ENCODE measurements around the gene CYGB.
A peak's percentile ranks its signal among the peaks of the same experiment; 100 is the strongest.

CYGB gene

DNA sequence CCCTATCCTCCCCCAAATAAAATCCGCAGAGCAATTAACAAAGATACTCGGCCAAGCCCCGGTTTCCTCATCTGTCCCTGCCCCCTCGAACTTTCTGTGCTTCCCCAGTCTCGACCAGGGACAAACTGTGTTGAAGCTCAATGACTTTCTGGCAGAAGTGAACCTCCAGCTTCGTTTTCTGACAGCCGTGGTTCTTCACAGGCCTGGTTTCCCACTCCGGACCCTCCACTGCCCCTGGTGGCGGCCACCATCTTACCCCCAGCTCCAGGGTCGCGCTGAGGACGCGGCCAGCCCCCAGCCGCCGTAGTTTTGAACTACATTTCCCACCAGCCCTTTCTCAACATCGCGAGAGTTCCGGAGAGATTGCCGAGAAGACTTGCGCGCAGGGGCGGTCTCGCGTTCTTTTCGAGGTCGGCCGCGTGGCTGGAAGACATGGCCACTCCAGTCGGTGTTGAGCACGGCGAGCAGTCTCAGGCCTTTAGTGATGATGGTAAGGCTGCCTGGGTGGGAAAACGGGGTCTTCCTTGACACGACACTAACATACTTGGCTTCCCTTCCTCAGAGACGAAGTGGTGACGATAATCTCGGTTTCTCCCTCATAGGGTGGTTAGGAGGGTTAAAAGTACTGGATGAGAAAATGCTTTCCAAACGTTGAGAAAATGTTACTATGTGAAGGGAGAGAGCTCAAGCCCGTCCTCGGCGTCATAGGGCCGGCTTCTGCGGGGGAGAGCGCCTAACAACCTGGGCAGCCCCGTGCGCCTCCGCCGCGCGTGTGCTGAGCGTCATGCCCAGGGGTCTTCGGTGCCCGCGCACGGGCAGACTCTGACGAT lies 20.1 kb upstream of the CYGB start:
- DNase-seq (ENCODE audit: low read depth) = peak; percentile 95
- TF ChIP-seq, protein P1, sequence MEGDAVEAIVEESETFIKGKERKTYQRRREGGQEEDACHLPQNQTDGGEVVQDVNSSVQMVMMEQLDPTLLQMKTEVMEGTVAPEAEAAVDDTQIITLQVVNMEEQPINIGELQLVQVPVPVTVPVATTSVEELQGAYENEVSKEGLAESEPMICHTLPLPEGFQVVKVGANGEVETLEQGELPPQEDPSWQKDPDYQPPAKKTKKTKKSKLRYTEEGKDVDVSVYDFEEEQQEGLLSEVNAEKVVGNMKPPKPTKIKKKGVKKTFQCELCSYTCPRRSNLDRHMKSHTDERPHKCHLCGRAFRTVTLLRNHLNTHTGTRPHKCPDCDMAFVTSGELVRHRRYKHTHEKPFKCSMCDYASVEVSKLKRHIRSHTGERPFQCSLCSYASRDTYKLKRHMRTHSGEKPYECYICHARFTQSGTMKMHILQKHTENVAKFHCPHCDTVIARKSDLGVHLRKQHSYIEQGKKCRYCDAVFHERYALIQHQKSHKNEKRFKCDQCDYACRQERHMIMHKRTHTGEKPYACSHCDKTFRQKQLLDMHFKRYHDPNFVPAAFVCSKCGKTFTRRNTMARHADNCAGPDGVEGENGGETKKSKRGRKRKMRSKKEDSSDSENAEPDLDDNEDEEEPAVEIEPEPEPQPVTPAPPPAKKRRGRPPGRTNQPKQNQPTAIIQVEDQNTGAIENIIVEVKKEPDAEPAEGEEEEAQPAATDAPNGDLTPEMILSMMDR (conservative IDR thresholded peaks at IDR 0.05; ENCODE audit: control insufficient read depth, insufficient read depth, low read depth, low read length) = peak; percentile 46
- H3K4me3 ChIP-seq (ENCODE audit: control insufficient read depth, low read depth, low read length) = peak overlapping the region; percentile 86

DNA sequence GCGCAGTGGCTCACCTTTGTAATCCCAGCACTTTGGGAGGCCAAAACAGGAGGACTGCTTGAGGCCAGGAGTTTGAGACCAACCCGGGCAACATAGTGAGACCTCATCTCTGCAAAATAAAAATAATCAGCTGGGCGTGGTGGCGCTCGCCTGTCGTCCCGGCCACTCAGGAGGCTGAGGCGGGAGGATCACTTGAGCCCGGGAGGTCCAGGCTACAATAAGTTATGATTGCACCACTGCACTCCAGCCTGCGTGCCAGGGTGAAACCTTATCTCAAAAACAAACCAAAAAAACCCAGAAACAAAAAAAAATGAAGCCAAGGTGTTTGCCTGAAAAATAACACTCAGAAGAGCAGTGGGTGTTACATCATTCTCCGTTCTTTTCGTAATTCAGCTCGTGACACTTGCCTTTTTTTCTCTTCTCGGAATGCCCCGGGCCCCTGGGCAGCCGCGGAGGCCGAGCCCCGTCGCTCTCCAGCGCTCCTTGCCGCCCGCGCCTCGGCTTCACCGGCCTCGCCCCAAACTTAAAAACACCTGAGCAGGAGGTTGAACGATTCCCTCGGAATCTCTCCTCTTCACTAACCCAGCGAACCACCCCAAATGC lies 19.4 kb upstream of the CYGB start:
- peak; percentile 64 for DNase-seq (ENCODE audit: low read depth)
- TF ChIP-seq, protein P1 (conservative IDR thresholded peaks at IDR 0.05; ENCODE audit: control insufficient read depth, insufficient read depth, low read depth, low read length) = no peak
- H3K4me3 ChIP-seq (ENCODE audit: control insufficient read depth, low read depth, low read length) = peak overlapping the region; percentile 86

DNA sequence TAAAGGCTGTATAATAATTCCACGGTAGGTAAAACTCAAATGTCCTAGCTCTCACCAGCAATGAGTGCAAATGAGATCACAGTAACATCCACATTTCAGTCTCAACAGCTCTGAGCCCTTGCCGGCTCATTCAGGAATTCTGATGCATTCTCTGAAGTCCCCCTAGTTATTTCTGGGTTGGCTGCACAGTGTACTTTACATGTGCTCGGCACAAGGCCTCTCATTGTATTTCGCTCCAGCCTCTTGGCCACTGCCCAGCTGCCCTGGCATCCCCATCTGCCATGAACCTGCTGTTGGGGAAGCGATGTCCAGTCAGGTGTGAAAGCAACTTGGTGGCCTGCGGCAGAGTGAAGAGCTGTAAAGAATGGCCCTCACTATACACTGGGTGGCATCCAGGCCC lies 16.6 kb upstream of the CYGB start:
- TF ChIP-seq, protein P1 (conservative IDR thresholded peaks at IDR 0.05; ENCODE audit: control insufficient read depth, insufficient read depth, low read depth, low read length) = no peak
- no peak overlapping the region for H3K4me3 ChIP-seq (ENCODE audit: control insufficient read depth, low read depth, low read length)
- DNase-seq (ENCODE audit: low read depth) = no peak

DNA sequence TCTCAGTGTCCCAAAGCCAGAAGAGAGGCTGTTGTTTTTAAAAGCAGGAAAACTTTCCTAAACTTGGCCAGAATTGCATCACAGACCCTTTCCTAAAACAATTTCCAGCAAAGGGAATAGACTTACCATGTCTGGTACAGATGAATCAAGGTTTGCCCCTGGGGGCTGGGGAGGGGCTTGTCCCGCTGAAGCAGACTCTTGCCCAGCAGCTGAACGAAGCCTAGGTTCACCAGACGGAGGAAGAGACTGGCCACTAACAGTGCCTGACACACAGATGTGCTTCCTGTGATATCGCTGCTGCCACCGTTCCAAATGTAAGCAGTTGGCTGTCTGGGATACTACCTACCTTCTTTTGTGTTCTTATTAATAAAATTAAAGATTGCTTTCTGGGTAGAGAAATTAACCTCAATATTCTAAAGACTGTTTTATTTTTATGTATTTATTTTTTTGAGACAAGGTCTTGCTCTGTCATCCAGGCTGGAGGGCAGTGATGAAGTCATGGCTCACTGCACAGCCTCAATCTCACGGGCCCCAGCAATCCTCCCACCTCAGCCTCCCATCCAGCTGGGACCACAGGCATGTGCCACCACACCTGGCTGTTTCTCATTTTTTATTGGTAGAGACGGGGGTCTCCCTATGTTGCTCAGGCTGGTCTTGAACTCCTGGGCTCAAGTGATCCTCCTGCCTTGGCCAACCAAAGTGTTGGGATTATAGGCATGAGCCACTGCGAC lies 15.8 kb upstream of the CYGB start:
- no peak for DNase-seq (ENCODE audit: low read depth)
- TF ChIP-seq, protein P1 (conservative IDR thresholded peaks at IDR 0.05; ENCODE audit: control insufficient read depth, insufficient read depth, low read depth, low read length) = no peak

DNA sequence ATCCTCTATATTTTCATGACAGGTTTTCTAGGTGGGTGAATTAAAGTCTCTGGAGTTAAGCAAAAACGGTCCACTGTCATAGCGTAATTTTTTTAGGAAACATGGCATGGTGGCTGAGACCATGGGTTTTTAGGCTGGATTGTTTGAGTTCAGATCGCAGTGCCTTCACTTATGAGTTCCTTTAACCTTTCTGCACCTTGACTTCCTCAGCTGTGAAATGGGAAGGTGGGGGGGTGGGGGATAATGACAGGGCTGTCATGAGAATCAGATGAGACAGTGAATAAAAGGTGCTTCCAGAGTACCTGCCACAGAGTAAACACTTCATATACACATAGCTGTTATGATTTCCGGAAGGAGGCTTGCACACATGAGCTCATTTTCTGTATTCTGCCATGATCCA lies 14.2 kb upstream of the CYGB start:
- H3K4me3 ChIP-seq (ENCODE audit: control insufficient read depth, low read depth, low read length) = no peak overlapping the region
- no peak for DNase-seq (ENCODE audit: low read depth)
- TF ChIP-seq, protein P1 (conservative IDR thresholded peaks at IDR 0.05; ENCODE audit: control insufficient read depth, insufficient read depth, low read depth, low read length) = no peak

More for the DNA sequence above, 15.8 kb upstream of the CYGB start:
- H3K4me3 ChIP-seq (ENCODE audit: control insufficient read depth, low read depth, low read length) = no peak overlapping the region

DNA sequence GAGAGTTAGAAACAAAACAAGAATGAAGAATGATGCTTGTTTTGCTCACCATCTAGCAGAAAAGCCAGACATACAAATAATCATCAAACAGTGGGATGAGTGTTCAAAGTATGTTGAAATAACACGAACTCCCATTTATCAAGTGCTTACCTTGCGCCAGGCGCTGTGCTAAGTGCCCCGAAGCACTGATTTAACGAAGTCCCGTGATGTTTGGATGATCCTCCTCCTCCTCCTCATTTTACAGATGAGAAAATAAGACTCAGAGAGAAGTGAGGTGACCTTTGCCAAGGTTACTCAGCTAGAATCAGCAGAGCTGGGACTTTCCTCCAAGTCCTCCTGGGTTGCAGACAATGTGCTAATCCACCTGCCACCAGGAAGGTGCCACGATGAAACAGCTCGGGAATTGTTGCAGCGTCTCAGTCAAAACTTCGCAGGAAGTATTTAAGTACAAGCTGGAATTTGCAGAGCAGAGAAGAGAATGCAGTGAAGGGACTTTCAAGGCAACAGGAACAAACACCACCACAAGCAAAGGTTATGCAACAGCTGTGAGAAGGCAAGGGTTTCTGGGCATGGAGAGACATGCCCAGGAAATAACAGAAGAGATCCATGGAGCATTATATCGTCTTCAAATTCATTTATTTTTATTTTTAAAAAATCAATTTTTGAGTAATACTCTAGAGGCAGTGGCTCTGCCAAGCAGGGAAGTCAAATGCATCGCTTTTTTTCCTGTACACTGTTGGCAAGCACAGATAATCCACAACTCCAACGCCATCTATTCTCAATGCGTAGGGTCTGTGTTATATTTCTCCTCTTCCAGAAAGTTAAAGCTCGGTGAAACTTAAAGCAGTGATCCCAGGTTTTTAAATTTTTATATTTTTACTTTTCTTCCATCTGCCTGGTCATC lies 13.5 kb upstream of the CYGB start:
- TF ChIP-seq, protein P1 (conservative IDR thresholded peaks at IDR 0.05; ENCODE audit: control insufficient read depth, insufficient read depth, low read depth, low read length) = no peak
- no peak overlapping the region for H3K4me3 ChIP-seq (ENCODE audit: control insufficient read depth, low read depth, low read length)
- peak; percentile 60 for DNase-seq (ENCODE audit: low read depth)
